HepG2 (cell line): ENCODE data around the gene NOTUM. TPM values are rescaled to one million over a fixed set of nuclear protein-coding genes. Genes with fewer than 3 reads are reported as not detected.
A peak's percentile ranks its signal among the peaks of the same experiment; 100 is the strongest.

ENCODE experiments used
- DNMT1 ChIP-seq: sonication (generic); formaldehyde crosslinking; IDR thresholded peaks from 2 replicates; pipeline ENCODE4 v1.5.1; 2020; ENCODE audit warnings: mild to moderate bottlenecking, missing genetic modification reagents
- HBP1 ChIP-seq: IDR thresholded peaks from 2 replicates; pipeline ENCODE4 v1.6.1; 2016; ENCODE audit warnings: low read depth, control low read depth
- IRF1 ChIP-seq: sonication (generic); formaldehyde crosslinking; IDR thresholded peaks from 2 replicates; pipeline ENCODE4 v1.4.0; 2020; ENCODE audit warnings: low read depth, mild to moderate bottlenecking, missing genetic modification reagents
- MBD4 ChIP-seq: IDR thresholded peaks from 2 replicates; pipeline ENCODE4 v1.6.1; 2012; ENCODE audit warnings: low read length, inconsistent platforms, borderline replicate concordance
- MLXIP ChIP-seq: sonication (generic); formaldehyde crosslinking; IDR thresholded peaks from 2 replicates; pipeline ENCODE4 v1.9.0; 2021; ENCODE audit warnings: missing genetic modification reagents, borderline replicate concordance
- NFKBIZ ChIP-seq: IDR thresholded peaks from 2 replicates; pipeline ENCODE4 v1.6.1; 2018; ENCODE audit warnings: missing genetic modification reagents, missing compliant biosample characterization
- NR2F1 ChIP-seq, 2 experiments: fragments of 450-650 bp in 1 of 2; formaldehyde crosslinking in 1 of 2; IDR thresholded peaks; 2 replicates each; pipeline versions ENCODE4 v1.5.0 to v1.6.1; 2016 to 2020; ENCODE audit warnings: mild to moderate bottlenecking in 1 of 2, missing compliant biosample characterization in 1 of 2, missing genetic modification reagents in 1 of 2, moderate library complexity in 1 of 2
- RNF2 ChIP-seq: fragments of 450-650 bp; conservative IDR thresholded peaks from 2 replicates; pipeline ENCODE4 v1.6.1; 2016; ENCODE audit warnings: low read depth
- SIN3B ChIP-seq: fragments of 150-350 bp; IDR thresholded peaks from 2 replicates; pipeline ENCODE4 v1.6.1; 2014; ENCODE audit warnings: low read length
- SOX13 ChIP-seq, 3 experiments: fragments of 450-650 bp in 1 of 3; sonication (generic) in 1 of 3; formaldehyde crosslinking in 1 of 3; IDR thresholded peaks in 2 of 3; conservative IDR thresholded peaks in 1 of 3; 2 replicates each; pipeline versions ENCODE4 v1.5.0 to v1.6.1; 2016 to 2020; ENCODE audit warnings: antibody characterized with exemption in 1 of 3, mild to moderate bottlenecking in 1 of 3, missing compliant biosample characterization in 1 of 3, missing genetic modification reagents in 1 of 3, moderate library complexity in 1 of 3
- TEAD3 ChIP-seq: optimal IDR thresholded peaks from 2 replicates; pipeline ENCODE3; 2016; ENCODE audit warnings: borderline replicate concordance
- ZNF337 ChIP-seq: sonication (generic); formaldehyde crosslinking; IDR thresholded peaks from 2 replicates; pipeline ENCODE4 v1.5.1; 2020; ENCODE audit warnings: missing genetic modification reagents, low read depth, mild to moderate bottlenecking, borderline replicate concordance
- ZNF660 ChIP-seq: sonication (generic); formaldehyde crosslinking; IDR thresholded peaks from 2 replicates; pipeline ENCODE4 v1.5.1; 2020; ENCODE audit warnings: mild to moderate bottlenecking, low read depth, missing genetic modification reagents, borderline replicate concordance
- ZNF776 ChIP-seq: sonication (generic); formaldehyde crosslinking; IDR thresholded peaks from 2 replicates; pipeline ENCODE4 v1.4.0; 2020; ENCODE audit warnings: mild to moderate bottlenecking, missing genetic modification reagents
- polyA plus RNA-seq, 8 experiments: library from polyadenylated mRNA; depleted of rRNA in 3 of 8; stranded (reverse) in 7 of 8; unstranded in 1 of 8; fragments of >200 nt; fragmentation: Illumina TruSeq in 4 of 8; extraction: Trizol in 4 of 8; gene quantifications; 2 replicates each; pipeline versions ENCODE4 v1.2.1 to v1.2.3, GENCODE V29; 2011 to 2016; ENCODE audit warnings: low read depth in 4 of 8, missing spikeins in 1 of 8, mixed read lengths in 1 of 8; ENCODE audit not compliant: insufficient read depth in 1 of 8
- total RNA-seq, 5 experiments: library from RNA; depleted of rRNA; stranded (reverse); fragments of >200 nt; fragmentation: Illumina TruSeq; extraction: Trizol; gene quantifications; 2 replicates each; pipeline ENCODE4 v1.2.3, GENCODE V29; 2016; ENCODE audit warnings: low read depth in 1 of 5
- TF ChIP-seq, protein P1 (sequence below): sonication (generic); formaldehyde crosslinking; IDR thresholded peaks from 2 replicates; pipeline ENCODE4 v1.5.0; 2020; ENCODE audit warnings: mild to moderate bottlenecking, missing genetic modification reagents
- TF ChIP-seq, protein P2 (sequence below): conservative IDR thresholded peaks from 2 replicates; pipeline ENCODE4 v1.6.1; 2018; ENCODE audit warnings: missing genetic modification reagents
- TF ChIP-seq, protein P3 (sequence below): IDR thresholded peaks from 2 replicates; pipeline ENCODE4 v1.6.1; 2016; ENCODE audit warnings: missing genetic modification reagents, missing compliant biosample characterization

NOTUM gene
- total and polyA plus RNA-seq, 2 of the 13 experiments (the other 11 are each of a cell fraction or from before 2014, with no cell fraction given): 150 to 160 TPM

GRCh38 chr17:82000803-82001570, 40.0 kb upstream of the NOTUM start (continued):
- TF ChIP-seq, protein P1, sequence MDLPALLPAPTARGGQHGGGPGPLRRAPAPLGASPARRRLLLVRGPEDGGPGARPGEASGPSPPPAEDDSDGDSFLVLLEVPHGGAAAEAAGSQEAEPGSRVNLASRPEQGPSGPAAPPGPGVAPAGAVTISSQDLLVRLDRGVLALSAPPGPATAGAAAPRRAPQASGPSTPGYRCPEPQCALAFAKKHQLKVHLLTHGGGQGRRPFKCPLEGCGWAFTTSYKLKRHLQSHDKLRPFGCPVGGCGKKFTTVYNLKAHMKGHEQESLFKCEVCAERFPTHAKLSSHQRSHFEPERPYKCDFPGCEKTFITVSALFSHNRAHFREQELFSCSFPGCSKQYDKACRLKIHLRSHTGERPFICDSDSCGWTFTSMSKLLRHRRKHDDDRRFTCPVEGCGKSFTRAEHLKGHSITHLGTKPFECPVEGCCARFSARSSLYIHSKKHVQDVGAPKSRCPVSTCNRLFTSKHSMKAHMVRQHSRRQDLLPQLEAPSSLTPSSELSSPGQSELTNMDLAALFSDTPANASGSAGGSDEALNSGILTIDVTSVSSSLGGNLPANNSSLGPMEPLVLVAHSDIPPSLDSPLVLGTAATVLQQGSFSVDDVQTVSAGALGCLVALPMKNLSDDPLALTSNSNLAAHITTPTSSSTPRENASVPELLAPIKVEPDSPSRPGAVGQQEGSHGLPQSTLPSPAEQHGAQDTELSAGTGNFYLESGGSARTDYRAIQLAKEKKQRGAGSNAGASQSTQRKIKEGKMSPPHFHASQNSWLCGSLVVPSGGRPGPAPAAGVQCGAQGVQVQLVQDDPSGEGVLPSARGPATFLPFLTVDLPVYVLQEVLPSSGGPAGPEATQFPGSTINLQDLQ: peak; percentile 100
- TF ChIP-seq ZNF776 (CRISPR knock-in tag) (peak; percentile 86), SOX13 (IDR thresholded peaks at IDR 0.05) (peak; percentile 70), SOX13 (CRISPR knock-in tag; conservative IDR thresholded peaks at IDR 0.05 in 1 of 2, IDR thresholded peaks at IDR 0.05 in 1 of 2) (peak in 1 of 2 experiments; percentile 90; a peak in 2 of 4 replicates), DNMT1 (no peak; the same call in 1 of the 2 replicates), NFKBIZ (CRISPR knock-in tag) (peak; percentile 98), MBD4 (no peak), NR2F1 (CRISPR knock-in tag; IDR thresholded peaks at IDR 0.05) (peak; percentile 66 to 83; a peak in 3 of 4 replicates), RNF2 (peak; percentile 52), ZNF337 (CRISPR knock-in tag) (peak; percentile 26; the same call in 1 of the 2 replicates), SIN3B (no peak), IRF1 (no peak), MLXIP (CRISPR knock-in tag) (peak; percentile 98), HBP1 (CRISPR knock-in tag) (peak; percentile 93; the same call in 1 of the 2 replicates), TEAD3 (peak; percentile 81), ZNF660 (CRISPR knock-in tag) (no peak)
- TF ChIP-seq, protein P2, sequence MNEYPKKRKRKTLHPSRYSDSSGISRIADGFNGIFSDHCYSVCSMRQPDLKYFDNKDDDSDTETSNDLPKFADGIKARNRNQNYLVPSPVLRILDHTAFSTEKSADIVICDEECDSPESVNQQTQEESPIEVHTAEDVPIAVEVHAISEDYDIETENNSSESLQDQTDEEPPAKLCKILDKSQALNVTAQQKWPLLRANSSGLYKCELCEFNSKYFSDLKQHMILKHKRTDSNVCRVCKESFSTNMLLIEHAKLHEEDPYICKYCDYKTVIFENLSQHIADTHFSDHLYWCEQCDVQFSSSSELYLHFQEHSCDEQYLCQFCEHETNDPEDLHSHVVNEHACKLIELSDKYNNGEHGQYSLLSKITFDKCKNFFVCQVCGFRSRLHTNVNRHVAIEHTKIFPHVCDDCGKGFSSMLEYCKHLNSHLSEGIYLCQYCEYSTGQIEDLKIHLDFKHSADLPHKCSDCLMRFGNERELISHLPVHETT (CRISPR knock-in tag): peak; percentile 83; the same call in 1 of the 2 replicates
- TF ChIP-seq, protein P3, sequence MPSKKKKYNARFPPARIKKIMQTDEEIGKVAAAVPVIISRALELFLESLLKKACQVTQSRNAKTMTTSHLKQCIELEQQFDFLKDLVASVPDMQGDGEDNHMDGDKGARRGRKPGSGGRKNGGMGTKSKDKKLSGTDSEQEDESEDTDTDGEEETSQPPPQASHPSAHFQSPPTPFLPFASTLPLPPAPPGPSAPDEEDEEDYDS: peak; percentile 27; the same call in 1 of the 2 replicates
